ENCODE results near the gene CERKL.

Gene CERKL

GRCh38 chr2:181575650-181576025 is 81.3 kb downstream of the CERKL start:
- no peaks in the 10 kb centered on the region for H3K4me1 ChIP-seq (ENCODE audit: low read depth, poor library complexity, severe bottlenecking)
- no peaks in the 10 kb centered on the region for H4K20me1 ChIP-seq (ENCODE audit: insufficient read depth)
- H3K4me3 ChIP-seq (IDR thresholded peaks at IDR 0.05; ENCODE audit: insufficient read depth, low read depth, low read length) = no peak overlapping the region
- no peak overlapping the region for H3K9ac ChIP-seq
- H3K79me2 ChIP-seq (ENCODE audit: insufficient read depth, low read depth) = no peaks in the 10 kb centered on the region
- no peak overlapping the region for H3K27ac ChIP-seq
- TF ChIP-seq CTCF (conservative IDR thresholded peaks at IDR 0.05; ENCODE audit: low read depth, low read length) = no peak
- H3K27me3 ChIP-seq (ENCODE audit: insufficient read depth, low read depth) = no peaks in the 10 kb centered on the region
- no peak overlapping the region for H3K4me2 ChIP-seq
- no peaks in the 10 kb centered on the region for H3K36me3 ChIP-seq (ENCODE audit: insufficient read depth)
- no peak overlapping the region for H2AFZ ChIP-seq (ENCODE audit: low read depth)

DNA sequence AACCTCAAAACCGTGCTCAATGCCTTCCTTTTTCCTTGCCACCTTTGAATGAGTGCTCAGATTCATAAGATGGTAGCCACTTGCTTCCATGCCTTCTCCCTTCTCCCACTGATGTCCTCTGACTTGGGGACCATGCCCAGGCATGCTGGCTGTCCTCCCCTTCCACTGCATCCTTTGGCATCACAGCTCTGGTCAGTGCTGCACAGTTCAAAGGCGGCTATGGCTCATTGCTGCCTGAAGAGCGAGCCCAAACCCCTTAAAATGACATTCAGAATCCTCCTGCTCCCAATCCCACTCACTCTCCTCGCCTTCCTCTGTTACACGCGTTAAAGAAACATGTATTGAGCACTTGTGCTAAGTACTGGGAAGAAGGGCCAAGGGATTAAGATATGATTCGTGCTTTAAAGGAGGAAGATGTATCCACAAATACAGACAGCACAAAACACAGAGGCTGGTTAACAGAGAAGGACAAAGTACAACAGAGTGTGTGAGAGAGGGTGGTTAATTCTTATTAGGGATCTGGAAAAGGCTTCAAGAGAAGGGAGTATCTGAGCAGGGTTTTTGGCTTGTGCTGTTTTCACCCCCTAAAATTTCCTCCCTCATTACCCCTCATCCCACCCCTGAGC is 81.8 kb downstream of the CERKL start:
- no peaks in the 10 kb centered on the region for H3K36me3 ChIP-seq (ENCODE audit: insufficient read depth)
- no peak overlapping the region for H3K9ac ChIP-seq

DNA sequence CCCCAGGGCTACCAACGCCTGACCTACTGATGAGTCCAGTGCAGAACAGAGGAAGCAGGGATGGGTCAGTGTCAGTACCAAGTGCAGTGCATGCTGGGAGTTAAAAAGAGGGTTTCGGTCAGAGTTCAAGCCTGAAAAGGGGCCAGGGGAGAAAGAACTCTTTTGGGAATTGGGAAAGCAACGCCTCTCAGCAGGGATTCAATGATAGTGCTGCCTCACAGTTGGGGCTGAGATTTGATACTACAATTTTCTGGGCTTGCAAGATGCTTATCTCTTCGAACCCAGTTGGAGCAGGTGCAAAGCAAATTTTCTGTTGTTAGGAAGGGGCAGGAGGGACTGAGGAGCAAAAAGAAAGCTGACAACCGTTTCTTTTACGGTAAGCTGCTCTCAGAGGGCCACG is 82.6 kb downstream of the CERKL start:
- no peak overlapping the region for H3K9ac ChIP-seq
- no peaks in the 10 kb centered on the region for H3K4me1 ChIP-seq (ENCODE audit: low read depth, poor library complexity, severe bottlenecking)
- no peak overlapping the region for H3K4me3 ChIP-seq (IDR thresholded peaks at IDR 0.05; ENCODE audit: insufficient read depth, low read depth, low read length)
- H4K20me1 ChIP-seq (ENCODE audit: insufficient read depth) = no peaks in the 10 kb centered on the region
- H3K36me3 ChIP-seq (ENCODE audit: insufficient read depth) = no peaks in the 10 kb centered on the region
- H3K79me2 ChIP-seq (ENCODE audit: insufficient read depth, low read depth) = no peaks in the 10 kb centered on the region
- H3K27me3 ChIP-seq (ENCODE audit: insufficient read depth, low read depth) = no peaks in the 10 kb centered on the region
- H2AFZ ChIP-seq (ENCODE audit: low read depth) = no peak overlapping the region
- TF ChIP-seq CTCF (conservative IDR thresholded peaks at IDR 0.05; ENCODE audit: low read depth, low read length) = no peak
- H3K27ac ChIP-seq = no peak overlapping the region
- no peak overlapping the region for H3K4me2 ChIP-seq

More for the DNA sequence above, 81.8 kb downstream of the CERKL start:
- TF ChIP-seq CTCF (conservative IDR thresholded peaks at IDR 0.05; ENCODE audit: low read depth, low read length) = no peak
- no peak overlapping the region for H3K4me3 ChIP-seq (IDR thresholded peaks at IDR 0.05; ENCODE audit: insufficient read depth, low read depth, low read length)
- no peaks in the 10 kb centered on the region for H3K27me3 ChIP-seq (ENCODE audit: insufficient read depth, low read depth)
- no peaks in the 10 kb centered on the region for H3K4me1 ChIP-seq (ENCODE audit: low read depth, poor library complexity, severe bottlenecking)
- H3K79me2 ChIP-seq (ENCODE audit: insufficient read depth, low read depth) = no peaks in the 10 kb centered on the region
- H3K4me2 ChIP-seq = no peak overlapping the region
- no peak overlapping the region for H3K27ac ChIP-seq
- no peak overlapping the region for H2AFZ ChIP-seq (ENCODE audit: low read depth)
- no peaks in the 10 kb centered on the region for H4K20me1 ChIP-seq (ENCODE audit: insufficient read depth)

- TF ChIP-seq CTCF (conservative IDR thresholded peaks at IDR 0.05; ENCODE audit: low read depth, low read length) = peak; percentile 60
- H3K9ac ChIP-seq = no peak overlapping the region
- H2AFZ ChIP-seq (ENCODE audit: low read depth) = no peak overlapping the region
- H3K36me3 ChIP-seq (ENCODE audit: insufficient read depth) = no peaks in the 10 kb centered on the region
- H3K4me3 ChIP-seq (IDR thresholded peaks at IDR 0.05; ENCODE audit: insufficient read depth, low read depth, low read length) = no peak overlapping the region
- H3K79me2 ChIP-seq (ENCODE audit: insufficient read depth, low read depth) = no peaks in the 10 kb centered on the region
- H3K27me3 ChIP-seq (ENCODE audit: insufficient read depth, low read depth) = no peaks in the 10 kb centered on the region
- H3K4me2 ChIP-seq = no peak overlapping the region
- no peaks in the 10 kb centered on the region for H3K4me1 ChIP-seq (ENCODE audit: low read depth, poor library complexity, severe bottlenecking)
- no peaks in the 10 kb centered on the region for H4K20me1 ChIP-seq (ENCODE audit: insufficient read depth)
- no peak overlapping the region for H3K27ac ChIP-seq
Measured at GRCh38 chr2:181573140-181573736, 83.7 kb downstream of the CERKL start.

All from KMS-11 (cell line).